Measurements from ENCODE around the gene HHATL.

DNA sequence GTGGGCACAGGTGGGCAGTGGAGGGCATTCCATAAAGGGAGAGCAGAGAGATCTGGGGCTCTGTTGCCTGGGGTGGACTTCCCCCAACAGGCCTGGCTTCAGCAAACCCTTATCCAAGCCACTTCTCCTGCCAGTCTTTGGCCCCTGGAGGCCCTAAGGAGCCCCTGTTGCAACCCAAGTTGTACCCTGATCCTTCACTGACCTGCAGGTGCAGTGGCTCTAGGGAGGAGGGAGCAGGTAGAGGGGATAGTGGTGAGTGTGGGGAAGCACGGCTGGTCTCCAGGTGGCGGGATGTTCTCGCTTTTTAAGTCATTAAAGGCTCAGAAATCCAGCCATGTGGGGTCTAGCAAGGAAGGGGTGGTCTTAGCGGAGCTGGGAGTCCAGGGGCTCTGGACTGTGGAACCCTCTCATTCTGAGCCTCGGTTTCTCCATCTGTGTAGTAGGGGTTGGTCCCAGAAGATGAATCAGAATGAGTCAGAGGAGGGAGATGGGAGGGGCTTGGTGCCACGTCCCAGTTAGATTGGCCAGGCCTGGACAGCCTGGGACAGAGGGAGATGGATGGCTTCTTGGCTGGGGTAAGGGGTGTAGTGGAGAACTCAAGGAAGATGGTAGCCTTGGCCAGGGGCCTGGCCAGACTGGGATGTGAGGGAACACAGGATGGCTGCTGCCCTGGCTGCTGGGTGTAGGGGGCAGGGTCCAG lies 46.5 kb downstream of the HHATL start:
- TF ChIP-seq POLR2A (IDR thresholded peaks at IDR 0.05; ENCODE audit: low read length) (no peak), GATA1 (IDR thresholded peaks at IDR 0.05; ENCODE audit: low read depth, low read length) (no peak)

Data from erythroblast (primary cell).